HCT116 (cell line): ENCODE results near the gene SSR1. TPM values are rescaled to one million over a fixed set of nuclear protein-coding genes. Genes with fewer than 3 reads are reported as not detected.

Experiments used
- ATAC-seq: fragments of 200-7000 bp; cut with Tn5 transposase; 2 replicates; pipeline ENCODE4 v1.9.1; 2020; ENCODE audit warnings: mild to moderate bottlenecking, moderate library complexity
- BruUV-seq: library from RNA; stranded (reverse); fragments of 400-500 nt; replicated peaks from 2 replicates; lab custom pipeline; 2021; lab: Mats Ljungman, UMichigan
- CTCF ChIA-PET: fragments of 300-600 bp; sonication (Branson Sonifier 250); formaldehyde crosslinking; loops from one replicate; lab custom pipeline; 2021; ENCODE audit warnings: antibody characterized with exemption; lab: Charles Lee
- POLR2A ChIA-PET: fragments of 300-600, 350-600 bp; sonication (Branson Sonifier 250); formaldehyde crosslinking; loops from one replicate; lab custom pipeline; 2021; ENCODE audit warnings: antibody characterized with exemption; lab: Charles Lee
- RAD21 ChIA-PET, 2 experiments: fragments of 300-600 bp; sonication (Branson Sonifier 250); formaldehyde crosslinking; loops; one replicate each; lab custom pipeline; 2023; ENCODE audit warnings: low total read pairs in 2 of 2; ENCODE audit not compliant: uncharacterized antibody in 2 of 2, unreplicated experiment in 2 of 2, low non-redundant PET in 1 of 2; lab: Charles Lee
- DNase-seq: peaks from one replicate; pipeline ENCODE4 v3.0.0-alpha.2; 2010; ENCODE audit warnings: low read depth, low spot score
- H2AFZ ChIP-seq: fragments of 200-600 bp; shearing (Covaris generic), sonication (generic); 2 replicates; pipeline ENCODE4 v1.6.1; 2017; ENCODE audit warnings: low read depth, mixed run types, mixed read lengths, antibody characterized with exemption, low read length; ENCODE audit not compliant: poor library complexity, severe bottlenecking
- H3K27ac ChIP-seq: 2 replicates; pipeline ENCODE4 v1.5.1; 2012; ENCODE audit warnings: low read depth, low read length
- H3K27me3 ChIP-seq: fragments of 200-600 bp; sonication (generic); 2 replicates; pipeline ENCODE4 v1.6.1; 2016; ENCODE audit warnings: mixed run types, low read length, mixed read lengths; ENCODE audit not compliant: insufficient read depth
- H3K36me3 ChIP-seq, 2 experiments: fragments of 200-500 bp in 1 of 2; fragments of 200-600 bp in 1 of 2; sonication (Bioruptor generic) in 1 of 2; sonication (generic) in 1 of 2; 2 replicates each; pipeline versions ENCODE4 v1.5.1 to v1.6.1; 2014 to 2016; ENCODE audit warnings: low read length in 2 of 2, inconsistent platforms in 1 of 2, mixed read lengths in 1 of 2, mixed run types in 1 of 2; ENCODE audit not compliant: insufficient read depth in 2 of 2, control insufficient read depth in 1 of 2
- H3K4me1 ChIP-seq, 2 experiments: fragments of 200-600 bp in 1 of 2; sonication (generic) in 1 of 2; 2 replicates each; pipeline versions ENCODE4 v1.5.1 to v1.6.1; 2012 to 2017; ENCODE audit warnings: low read length in 2 of 2, inconsistent platforms in 1 of 2, mild to moderate bottlenecking in 1 of 2, mixed read lengths in 1 of 2, mixed run types in 1 of 2, moderate library complexity in 1 of 2; ENCODE audit not compliant: insufficient read depth in 2 of 2, control insufficient read depth in 1 of 2
- H3K4me2 ChIP-seq: fragments of 200-600 bp; sonication (generic); 2 replicates; pipeline ENCODE4 v1.6.1; 2017; ENCODE audit warnings: mixed run types, low read length, mixed read lengths
- H3K4me3 ChIP-seq, 2 experiments: fragments of 200-600 bp in 1 of 2; sonication (generic) in 1 of 2; replicated peaks in 1 of 2; 2 replicates each; pipeline ENCODE4 v1.5.1; 2011 to 2016; ENCODE audit warnings: low read length in 2 of 2, control low read depth in 1 of 2, low read depth in 1 of 2, mild to moderate bottlenecking in 1 of 2, mixed read lengths in 1 of 2, mixed run types in 1 of 2
- H3K79me2 ChIP-seq: fragments of 200-600 bp; sonication (generic); 2 replicates; pipeline ENCODE4 v1.6.1; 2017; ENCODE audit warnings: mild to moderate bottlenecking, mixed run types, low read length, moderate library complexity, mixed read lengths; ENCODE audit not compliant: insufficient read depth
- H3K9ac ChIP-seq: fragments of 200-600 bp; sonication (generic); 2 replicates; pipeline ENCODE4 v1.6.1; 2016; ENCODE audit warnings: low read length, mixed read lengths
- H3K9me2 ChIP-seq: fragments of 200-600 bp; sonication (generic), shearing (Covaris generic); 2 replicates; pipeline ENCODE4 v1.6.1; 2017; ENCODE audit warnings: mixed run types, mild to moderate bottlenecking, moderate library complexity; ENCODE audit not compliant: insufficient read depth
- H3K9me3 ChIP-seq, 2 experiments: fragments of 200-500 bp in 1 of 2; fragments of 200-600 bp in 1 of 2; sonication (Bioruptor generic) in 1 of 2; sonication (generic) in 1 of 2; 2 replicates each; pipeline ENCODE4 v1.6.1; 2014 to 2017; ENCODE audit warnings: low read length in 2 of 2, mixed read lengths in 2 of 2, inconsistent platforms in 1 of 2, low read depth in 1 of 2, mild to moderate bottlenecking in 1 of 2, mixed run types in 1 of 2, moderate library complexity in 1 of 2; ENCODE audit not compliant: control insufficient read depth in 1 of 2, insufficient read depth in 1 of 2
- H4K20me1 ChIP-seq: fragments of 200-600 bp; sonication (generic), shearing (Covaris generic); 2 replicates; pipeline ENCODE4 v1.6.1; 2017; ENCODE audit warnings: mixed run types, mild to moderate bottlenecking, moderate library complexity; ENCODE audit not compliant: insufficient read depth
- CBX3 ChIP-seq: IDR thresholded peaks from 2 replicates; pipeline ENCODE4 v1.6.1; 2012; ENCODE audit warnings: low read depth
- CEBPB ChIP-seq: IDR thresholded peaks from 2 replicates; pipeline ENCODE4 v1.6.1; 2012; ENCODE audit warnings: low read depth
- EZH2phosphoT487 ChIP-seq: fragments of 200-600 bp; IDR thresholded peaks from 2 replicates; pipeline ENCODE4 v1.6.1; 2018; ENCODE audit warnings: antibody characterized with exemption, borderline replicate concordance
- REST ChIP-seq: IDR thresholded peaks from 2 replicates; pipeline ENCODE4 v1.6.1; 2012; ENCODE audit warnings: low read depth
- TCF7L2 ChIP-seq: IDR thresholded peaks from 2 replicates; pipeline ENCODE4 v1.7.0; 2011; ENCODE audit warnings: borderline replicate concordance, inconsistent platforms; ENCODE audit not compliant: insufficient read depth, insufficient read length; ENCODE audit errors: extremely low read depth
- intact Hi-C: fragments of 100-400 bp; cut with micrococcal nuclease; formaldehyde crosslinking; loops from 2 replicates; pipeline ENCODE4 v1.10.0; 2022
- total RNA-seq: library from RNA; stranded (reverse); gene quantifications from one replicate; pipeline ENCODE4 v1.2.1, GENCODE V29; 2021; ENCODE audit not compliant: unreplicated experiment

The SSR1 gene
- total RNA-seq, 1 experiment from 2014 or later: 127 TPM

GRCh38 chr6:7242835-7243178 lies 70.2 kb downstream of the SSR1 start:
- Histone ChIP-seq H3K4me1 (peaks cover 34 to 46% of the 10 kb centered on the region in 2 experiments), H2AFZ (no peak overlapping the region), H3K27ac (no peak overlapping the region), H3K79me2 (peaks cover 15% of the 10 kb centered on the region; the same call in 1 of the 2 replicates), H3K9me2 (no peaks in the 10 kb centered on the region), H3K9me3 (no peaks in the 10 kb centered on the region), H3K27me3 (no peaks in the 10 kb centered on the region), H3K36me3 (peaks cover 3 to 4% of the 10 kb centered on the region in 2 experiments; a peak in 2 of 4 replicates), H3K4me2 (0 out of 2 replicates have a peak overlapping the region, but pooled peaks have one; percentile 42), H3K4me3 (no peak overlapping the region), H3K9ac (peak overlapping the region; percentile 2; the same call in 1 of the 2 replicates), H4K20me1 (no peaks in the 10 kb centered on the region)
- no TSS peak for BruUV-seq
- CTCF ChIA-PET: interaction anchor here (0.9 to 2.8 kb wide), 7 partner anchors 9 to 566 kb away, joined by 3 to 11 read pairs (median 4); no protein-coding TSS in a partner anchor
- POLR2A ChIA-PET: no interaction called here
- RAD21 ChIA-PET: interaction anchor here in 1 of 2 experiments (0.5 kb wide), 1 partner anchor 76 kb away, joined by 4 read pairs; no protein-coding TSS in a partner anchor
- intact Hi-C loops: loop anchor here (1.0 kb wide), 2 partner anchors 519 to 567 kb away; no protein-coding TSS in a partner anchor
- DNase-seq: no peak
- TF ChIP-seq REST (no peak), TCF7L2 (no peak), CBX3 (no peak), CEBPB (no peak), EZH2phosphoT487 (no peak)
- no peak for ATAC-seq
